ENCODE measurements around the gene MUC5AC.

The MUC5AC gene

GRCh38 chr11:1119604-1120146 lies 38.1 kb upstream of the MUC5AC start:
- Histone ChIP-seq H3K27ac (ENCODE audit: low read length) (no peak overlapping the region), H4K20me1 (ENCODE audit: insufficient read depth, low read length) (no peaks in the 10 kb centered on the region), H3K36me3 (ENCODE audit: insufficient read depth, low read length) (no peaks in the 10 kb centered on the region), H3K4me1 (ENCODE audit: insufficient read depth, low read length) (no peaks in the 10 kb centered on the region), H3K9me3 (ENCODE audit: insufficient read depth, low read length, severe bottlenecking) (no peaks in the 10 kb centered on the region), H3K9ac (ENCODE audit: low read depth, low read length) (no peak overlapping the region), H3K4me2 (ENCODE audit: insufficient read depth, low read length) (no peak overlapping the region), H3K79me2 (ENCODE audit: insufficient read depth, low read length) (no peaks in the 10 kb centered on the region), H3K27me3 (ENCODE audit: insufficient read depth, low read length, poor library complexity) (no peaks in the 10 kb centered on the region), H3K4me3 (ENCODE audit: low read depth in 1 of 2, low read length in 2 of 2) (no peak overlapping the region), H2AFZ (ENCODE audit: low read depth, low read length) (no peak overlapping the region)
- no peak for TF ChIP-seq EZH2 (IDR thresholded peaks at IDR 0.05; ENCODE audit: borderline replicate concordance, low read depth, low read length, severe bottlenecking)
- no peak for TF ChIP-seq CTCF (IDR thresholded peaks at IDR 0.05; ENCODE audit: borderline replicate concordance, extremely low read depth, low read length, poor library complexity, severe bottlenecking)
- no peak for DNase-seq
- ATAC-seq (ENCODE audit: insufficient read depth, low read depth) = no peak

GRCh38 chr11:1120532-1121330 lies 37.0 kb upstream of the MUC5AC start:
- no peaks in the 10 kb centered on the region for H3K4me1 ChIP-seq (ENCODE audit: insufficient read depth, low read length)
- H3K4me3 ChIP-seq (ENCODE audit: low read depth in 1 of 2, low read length in 2 of 2) = no peak overlapping the region
- no peak overlapping the region for H3K27ac ChIP-seq (ENCODE audit: low read length)
- H3K79me2 ChIP-seq (ENCODE audit: insufficient read depth, low read length) = no peaks in the 10 kb centered on the region
- H3K4me2 ChIP-seq (ENCODE audit: insufficient read depth, low read length) = no peak overlapping the region
- H2AFZ ChIP-seq (ENCODE audit: low read depth, low read length) = no peak overlapping the region
- H3K9me3 ChIP-seq (ENCODE audit: insufficient read depth, low read length, severe bottlenecking) = no peaks in the 10 kb centered on the region
- no peaks in the 10 kb centered on the region for H3K27me3 ChIP-seq (ENCODE audit: insufficient read depth, low read length, poor library complexity)
- ATAC-seq (ENCODE audit: insufficient read depth, low read depth) (no peak), DNase-seq (no peak)
- no peaks in the 10 kb centered on the region for H4K20me1 ChIP-seq (ENCODE audit: insufficient read depth, low read length)
- no peak overlapping the region for H3K9ac ChIP-seq (ENCODE audit: low read depth, low read length)
- H3K36me3 ChIP-seq (ENCODE audit: insufficient read depth, low read length) = no peaks in the 10 kb centered on the region
- TF ChIP-seq EZH2 (IDR thresholded peaks at IDR 0.05; ENCODE audit: borderline replicate concordance, low read depth, low read length, severe bottlenecking) = no peak
- no peak for TF ChIP-seq CTCF (IDR thresholded peaks at IDR 0.05; ENCODE audit: borderline replicate concordance, extremely low read depth, low read length, poor library complexity, severe bottlenecking)

- Histone ChIP-seq H3K4me1 (ENCODE audit: insufficient read depth, low read length) (no peaks in the 10 kb centered on the region), H3K9me3 (ENCODE audit: insufficient read depth, low read length, severe bottlenecking) (no peaks in the 10 kb centered on the region), H3K9ac (ENCODE audit: low read depth, low read length) (no peak overlapping the region), H2AFZ (ENCODE audit: low read depth, low read length) (no peak overlapping the region), H4K20me1 (ENCODE audit: insufficient read depth, low read length) (no peaks in the 10 kb centered on the region), H3K79me2 (ENCODE audit: insufficient read depth, low read length) (no peaks in the 10 kb centered on the region), H3K36me3 (ENCODE audit: insufficient read depth, low read length) (no peaks in the 10 kb centered on the region), H3K27ac (ENCODE audit: low read length) (no peak overlapping the region), H3K4me2 (ENCODE audit: insufficient read depth, low read length) (no peak overlapping the region), H3K27me3 (ENCODE audit: insufficient read depth, low read length, poor library complexity) (no peaks in the 10 kb centered on the region), H3K4me3 (ENCODE audit: low read depth in 1 of 2, low read length in 2 of 2) (no peak overlapping the region)
- TF ChIP-seq EZH2 (IDR thresholded peaks at IDR 0.05; ENCODE audit: borderline replicate concordance, low read depth, low read length, severe bottlenecking) = no peak
- TF ChIP-seq CTCF (IDR thresholded peaks at IDR 0.05; ENCODE audit: borderline replicate concordance, extremely low read depth, low read length, poor library complexity, severe bottlenecking) = no peak
- ATAC-seq (ENCODE audit: insufficient read depth, low read depth) (no peak), DNase-seq (no peak)
Observed at GRCh38 chr11:1121331-1121812, 36.4 kb upstream of the MUC5AC start.

Measured in DND-41 (cell line).